GM19193 (cell line): Measurements from ENCODE around the gene TREX2.

ENCODE experiments used
- POLR2A ChIP-seq: IDR thresholded peaks from 4 replicates; pipeline ENCODE4 v1.6.1; 2011; ENCODE audit not compliant: insufficient read depth, insufficient read length; ENCODE audit errors: extremely low read depth

TREX2 gene

DNA sequence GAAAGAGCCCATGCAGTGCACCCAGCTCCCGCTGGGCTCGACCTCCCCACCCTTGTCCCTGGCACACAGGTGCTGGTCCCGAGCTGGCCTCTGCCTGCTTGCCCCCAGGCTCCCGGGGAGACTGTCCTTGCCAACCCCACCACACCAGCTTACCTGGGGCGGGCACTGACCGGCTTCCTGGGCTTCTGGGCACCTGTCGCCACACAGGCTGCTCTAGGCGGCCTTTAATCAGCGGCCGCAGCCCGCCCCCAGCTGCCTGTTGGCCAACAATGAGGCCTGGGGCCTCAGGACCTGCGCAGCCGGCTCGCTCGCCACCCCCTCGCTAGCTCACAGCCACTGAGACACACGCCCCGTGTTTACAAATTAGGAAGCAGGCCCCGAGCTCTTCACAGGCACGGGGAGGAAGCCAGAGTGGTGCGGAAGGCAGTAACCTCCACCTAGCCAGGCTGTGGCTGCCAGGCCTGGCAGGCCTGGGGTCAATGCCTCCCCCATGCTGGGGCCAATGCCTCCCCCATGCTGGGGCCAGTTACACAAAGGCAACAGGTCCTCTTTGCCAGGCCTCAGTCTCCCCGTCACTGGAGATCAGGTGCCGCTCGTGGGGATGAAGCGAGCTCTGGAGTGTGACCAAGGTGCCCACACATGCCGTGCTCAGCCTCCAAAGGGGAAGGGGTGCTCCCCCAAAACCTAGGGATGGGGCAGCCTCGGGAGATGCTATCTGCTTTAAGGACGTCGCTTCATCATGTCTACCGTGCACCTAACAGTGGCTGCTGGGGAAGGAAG, at the start of gene TREX2:
TSS of gene TREX2 (minus strand) at position 201 of the 780 bp plus-strand sequence. CDS start 626 bp downstream, outside the sequence.
- no peak for TF ChIP-seq POLR2A

DNA sequence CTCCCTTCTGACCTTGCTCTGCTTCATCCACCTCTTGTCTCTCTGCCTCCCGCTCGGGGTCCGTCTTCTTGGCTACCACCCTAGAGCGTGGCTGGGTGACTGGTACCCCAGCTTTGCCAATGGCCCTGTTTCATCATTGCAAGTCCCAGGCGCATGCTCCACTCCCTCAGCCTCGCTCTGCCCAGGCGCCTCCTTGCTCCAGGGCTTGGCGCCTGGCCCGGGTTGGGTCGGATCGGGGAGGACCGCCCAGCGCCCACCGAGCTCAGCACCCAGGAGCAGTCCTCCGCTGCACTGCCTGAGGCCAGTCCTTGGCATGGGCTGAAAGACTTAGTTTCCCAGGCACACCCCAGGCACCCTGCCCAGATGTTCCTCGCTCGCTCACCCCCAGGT, 49.5 kb upstream of the TREX2 start:
- no peak for TF ChIP-seq POLR2A

- TF ChIP-seq POLR2A: no peak
Measured at GRCh38 chrX:153494541-153495361, 48.9 kb upstream of the TREX2 start, which contains the start of gene BGN. BGN (plus strand) TSS chrX:153494980; CDS start chrX:153504632, 9,652 bp downstream.

DNA sequence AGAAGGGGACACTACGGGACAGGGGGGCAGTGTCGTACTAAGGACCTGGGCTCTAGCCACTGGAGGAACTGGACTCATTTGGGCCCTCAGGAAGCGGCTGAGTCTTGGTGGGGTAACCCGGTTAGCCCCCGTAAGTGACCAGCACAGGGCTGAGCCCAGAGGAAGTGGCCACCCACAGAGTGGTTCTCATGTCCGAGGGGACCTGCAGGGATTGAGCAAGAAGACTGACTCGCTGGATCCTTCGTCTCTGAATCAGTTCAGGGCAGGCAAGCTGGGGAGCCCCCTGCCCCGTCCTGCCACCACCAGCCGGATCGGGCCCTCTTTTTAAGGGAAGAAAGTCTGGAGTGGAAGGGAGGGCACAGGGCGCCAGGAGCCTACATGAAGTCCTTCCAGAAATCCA, 48.2 kb upstream of the TREX2 start:
- TF ChIP-seq POLR2A: no peak

- TF ChIP-seq POLR2A: no peak
Measured at GRCh38 chrX:153493085-153493484, 47.2 kb upstream of the TREX2 start.

- no peak for TF ChIP-seq POLR2A
Measured at GRCh38 chrX:153492543-153492942, 46.7 kb upstream of the TREX2 start.

DNA sequence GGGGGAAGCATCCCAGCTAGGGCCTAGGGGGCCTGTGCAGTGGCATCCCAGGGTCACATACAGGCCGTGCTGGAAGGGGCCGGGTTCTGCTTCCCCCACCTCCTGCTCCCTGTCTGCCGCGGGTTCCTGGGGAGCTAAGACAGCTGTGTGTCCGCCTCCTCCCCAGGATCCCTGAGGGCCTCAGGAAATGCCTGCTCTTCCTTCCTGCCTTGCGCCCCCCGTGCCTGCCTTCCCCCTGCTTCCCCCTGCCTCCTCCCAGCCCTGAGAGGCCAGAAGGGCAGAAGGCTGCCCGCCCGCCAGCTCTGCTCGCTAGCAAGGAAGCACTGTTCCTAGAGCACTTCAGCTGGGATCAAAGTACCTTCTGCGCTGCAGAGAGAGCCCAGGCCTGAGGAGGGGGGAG, 46.1 kb upstream of the TREX2 start:
- no peak for TF ChIP-seq POLR2A

- no peak for TF ChIP-seq POLR2A
Measured at GRCh38 chrX:153491351-153491914, 45.6 kb upstream of the TREX2 start.

GRCh38 chrX:153490217-153490930, 44.5 kb upstream of the TREX2 start:
- no peak for TF ChIP-seq POLR2A

- TF ChIP-seq POLR2A: no peak
Measured at GRCh38 chrX:153488231-153488914, 42.5 kb upstream of the TREX2 start.

- TF ChIP-seq POLR2A: no peak
Measured at GRCh38 chrX:153487590-153488071, 41.8 kb upstream of the TREX2 start.

DNA sequence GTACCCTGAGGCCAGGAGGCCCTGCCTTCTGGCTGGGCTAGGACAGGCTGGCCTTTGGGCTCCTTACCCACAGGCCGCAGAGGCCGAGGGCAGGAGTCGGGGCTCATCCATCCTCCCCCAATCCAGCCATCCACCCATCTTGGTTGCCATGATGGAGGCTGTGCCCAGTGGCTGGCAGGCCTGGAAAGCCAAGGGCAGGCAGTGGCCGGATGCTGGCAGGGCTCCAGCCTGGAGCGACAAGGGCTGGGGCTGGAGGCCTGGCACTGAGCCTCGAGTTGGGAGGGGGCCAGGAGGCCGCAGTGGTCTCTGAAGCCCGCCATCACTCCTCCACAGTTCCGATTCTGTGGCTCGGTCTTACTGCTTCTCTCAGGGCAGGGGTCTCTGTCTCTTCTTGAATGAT, 40.3 kb upstream of the TREX2 start:
- no peak for TF ChIP-seq POLR2A

DNA sequence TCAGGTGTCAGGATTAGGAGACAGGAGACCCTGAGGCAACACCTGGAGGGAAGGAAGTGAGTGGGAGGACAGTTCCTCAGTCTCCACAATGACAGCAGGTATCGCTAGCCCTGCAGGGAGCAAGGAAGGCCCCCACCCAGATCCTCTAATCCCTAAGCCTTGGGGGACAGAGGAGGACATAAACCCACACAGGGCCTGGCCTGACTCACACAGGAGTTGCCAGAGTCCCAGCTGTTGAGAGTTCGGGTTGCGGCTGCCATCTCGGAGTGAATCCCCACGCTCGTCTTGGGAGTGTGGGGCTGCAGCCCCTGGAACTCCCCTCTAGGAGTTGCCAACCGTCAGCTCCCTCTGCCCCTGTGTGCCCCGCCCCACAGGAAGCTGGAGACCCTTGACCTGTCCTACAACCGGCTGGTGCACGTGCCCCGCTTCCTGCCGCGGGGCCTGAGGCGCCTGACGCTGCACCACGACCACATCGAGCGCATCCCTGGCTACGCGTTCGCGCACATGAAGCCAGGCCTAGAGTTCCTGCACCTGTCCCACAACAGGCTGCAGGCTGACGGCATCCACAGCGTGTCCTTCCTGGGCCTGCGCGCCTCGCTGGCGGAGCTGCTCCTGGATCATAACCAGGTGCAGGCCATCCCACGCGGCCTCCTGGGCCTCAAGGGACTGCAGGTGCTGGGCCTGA, 39.7 kb upstream of the TREX2 start:
- TF ChIP-seq POLR2A: no peak
